ENCODE data around the gene E2F7. TPM values are rescaled to one million over a fixed set of nuclear protein-coding genes. Genes with fewer than 3 reads are reported as not detected.

E2F7 gene
- total RNA-seq, 4 donors from 2014 or later: 0.83 to 5.2 (median 1.9) TPM

DNA sequence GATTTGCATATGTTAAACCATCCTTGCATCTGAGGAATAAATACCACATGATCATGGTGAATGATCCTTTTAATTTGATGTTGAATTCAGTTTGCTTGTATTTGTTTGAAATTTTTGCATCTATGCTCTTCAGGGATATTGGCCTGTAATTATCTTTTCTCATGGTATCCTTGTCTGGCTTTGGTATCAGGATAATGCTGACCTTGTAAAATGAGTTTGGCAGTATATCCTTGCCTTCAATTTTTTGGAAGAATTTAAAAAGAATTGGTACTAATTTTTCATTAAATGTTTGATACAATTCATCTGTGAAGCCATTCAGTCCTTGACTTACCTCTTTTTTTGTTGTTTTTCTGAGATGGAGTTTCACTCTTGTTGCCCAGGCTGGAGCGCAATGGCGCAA is 85.2 kb downstream of the E2F7 start:
- Histone ChIP-seq H3K36me3 (no peaks in the 10 kb centered on the region), H3K4me1 (no peaks in the 10 kb centered on the region), H3K27me3 (no peaks in the 10 kb centered on the region), H3K4me3 (no peak overlapping the region), H3K9me3 (peaks cover 4% of the 10 kb centered on the region), H3K27ac (no peak overlapping the region)
- whole genome bisulfite sequencing: 94% methylated on average over 2 of the region's 2 CpGs
- no peak for DNase-seq (ENCODE audit: low spot score in 2 of 2)
- TF ChIP-seq POLR2A (IDR thresholded peaks at IDR 0.05) (no peak), CTCF (IDR thresholded peaks at IDR 0.05) (no peak), POLR2AphosphoS5 (IDR thresholded peaks at IDR 0.05) (no peak), EP300 (IDR thresholded peaks at IDR 0.05) (no peak)

GRCh38 chr12:76976777-76977382 is 88.5 kb downstream of the E2F7 start:
- H3K27me3 ChIP-seq: no peaks in the 10 kb centered on the region
- WGBS: 20% methylated on average over 2 of the region's 2 CpGs
- H3K27ac ChIP-seq: no peak overlapping the region
- no peaks in the 10 kb centered on the region for H3K9me3 ChIP-seq
- H3K36me3 ChIP-seq: no peaks in the 10 kb centered on the region
- no peak for TF ChIP-seq EP300 (IDR thresholded peaks at IDR 0.05)
- no peak for TF ChIP-seq CTCF (IDR thresholded peaks at IDR 0.05)
- TF ChIP-seq POLR2AphosphoS5 (IDR thresholded peaks at IDR 0.05): no peak
- no peak for DNase-seq (ENCODE audit: low spot score in 2 of 2)
- H3K4me1 ChIP-seq: no peaks in the 10 kb centered on the region
- H3K4me3 ChIP-seq: no peak overlapping the region

Other genes starting within 250 kb of the E2F7 start
- 10 to 100 TPM; 10.1 to 24.4 (median 15.8) TPM for gene CSRP2, start 186.6 kb downstream of the E2F7 start, total RNA-seq